Measurements from ENCODE around the gene USP43. TPM values are rescaled to one million over a fixed set of nuclear protein-coding genes. Genes with fewer than 3 reads are reported as not detected.

Gene USP43
- polyA plus RNA-seq, 2 of the 4 experiments (the other 2 are of a cell fraction): 3.4 to 4.0 TPM

DNA sequence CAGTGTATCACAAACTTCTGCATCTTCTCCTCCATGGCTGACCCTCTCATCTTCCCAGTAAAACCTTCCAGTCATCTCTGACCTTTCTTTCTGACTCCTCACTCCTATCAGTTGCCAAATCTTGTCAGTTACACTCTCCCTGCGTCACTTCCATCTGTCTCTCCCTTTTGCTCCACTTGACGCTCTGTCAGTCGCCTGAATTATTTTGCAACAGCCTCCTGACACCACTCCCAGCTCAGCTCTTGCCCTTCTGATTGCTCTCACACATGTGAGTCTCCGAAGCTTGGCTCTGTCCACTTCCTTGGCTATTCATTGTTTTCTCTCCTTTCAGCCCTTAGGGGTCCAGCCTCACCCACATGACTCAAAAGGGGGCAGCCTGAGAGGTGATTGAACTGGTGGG is 118.3 kb downstream of the USP43 start:
- FAIRE-seq (no peak), DNase-seq (ENCODE audit: low read depth in 1 of 2, low spot score in 1 of 2) (peak in 1 of 2 experiments; percentile 58), ATAC-seq (peak; percentile 20 to 63; a peak in 4 of 6 replicates)
- ChIA-PET CTCF (interaction anchor here (0.6 to 6.5 kb wide), 7 partner anchors 9 to 1257 kb away, joined by 3 to 58 read pairs (median 4); no protein-coding TSS in a partner anchor), POLR2A (no interaction called here)
- 39% methylated on average over 4 of the region's 4 CpGs for WGBS (ENCODE audit: missing lambda C conversion rate)
- H3K4me2 ChIP-seq: 0 out of 3 replicates have a peak overlapping the region, but pooled peaks have one; percentile 1
- no peak overlapping the region for H3K4me3 ChIP-seq
- peak overlapping the region in 1 of 2 experiments; percentile 49; a peak in 3 of 6 replicates for H3K27ac ChIP-seq
- TF ChIP-seq FOXS1 (CRISPR knock-in tag; IDR thresholded peaks at IDR 0.05) (no peak), CEBPB (IDR thresholded peaks at IDR 0.05) (peak in 1 of 2 experiments; percentile 25; a peak in 1 of 4 replicates), EP300 (IDR thresholded peaks at IDR 0.05) (no peak), CHD2 (IDR thresholded peaks at IDR 0.05; ENCODE audit: low read length, partially characterized antibody) (no peak), RAD21 (conservative IDR thresholded peaks at IDR 0.05 in 1 of 2, IDR thresholded peaks at IDR 0.05 in 1 of 2) (no peak), GATA3 (IDR thresholded peaks at IDR 0.05; ENCODE audit: borderline replicate concordance) (peak; percentile 19; the same call in 1 of the 2 replicates), KDM1A (IDR thresholded peaks at IDR 0.05; ENCODE audit: low read depth) (no peak), MAFK (IDR thresholded peaks at IDR 0.05; ENCODE audit: partially characterized antibody) (no peak)
- peaks cover 19% of the 10 kb centered on the region; the same call in 2 of the 3 replicates for H3K4me1 ChIP-seq
- H3K9me3 ChIP-seq: no peaks in the 10 kb centered on the region

DNA sequence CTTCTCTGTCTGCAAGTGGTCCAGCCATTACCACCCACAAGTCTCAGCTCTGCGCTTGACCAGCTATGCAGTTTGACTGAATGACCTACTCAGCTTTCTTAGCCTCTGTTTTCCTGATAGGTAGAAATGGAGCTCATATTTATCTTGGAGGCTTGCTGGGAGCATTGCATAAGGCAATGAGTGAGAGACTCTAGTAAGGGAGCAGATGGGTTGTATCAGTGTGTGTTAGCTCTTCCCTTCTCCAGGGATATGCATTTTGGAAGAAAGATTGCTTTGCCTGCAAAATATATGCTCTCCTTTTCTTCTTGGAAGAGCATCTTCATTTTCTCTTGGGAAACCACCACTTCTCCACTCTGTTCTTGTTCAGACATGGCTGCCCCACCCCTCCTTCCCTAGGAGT is 120.0 kb downstream of the USP43 start:
- no peak for FAIRE-seq
- ChIA-PET POLR2A (no interaction called here), CTCF (interaction anchor here (0.6 to 6.5 kb wide), 8 partner anchors 9 to 194 kb away, joined by 3 to 58 read pairs (median 3); no protein-coding TSS in a partner anchor)
- peaks cover 20% of the 10 kb centered on the region; the same call in 2 of the 3 replicates for H3K4me1 ChIP-seq
- 89% methylated on average over 1 of the region's 1 CpG for WGBS (ENCODE audit: missing lambda C conversion rate)
- DNase-seq (ENCODE audit: low read depth in 1 of 2, low spot score in 1 of 2): no peak
- no peak overlapping the region for H3K4me2 ChIP-seq
- H3K9me3 ChIP-seq: no peaks in the 10 kb centered on the region
- no peak overlapping the region; a peak in 1 of 6 replicates for H3K27ac ChIP-seq
- TF ChIP-seq, protein P1, sequence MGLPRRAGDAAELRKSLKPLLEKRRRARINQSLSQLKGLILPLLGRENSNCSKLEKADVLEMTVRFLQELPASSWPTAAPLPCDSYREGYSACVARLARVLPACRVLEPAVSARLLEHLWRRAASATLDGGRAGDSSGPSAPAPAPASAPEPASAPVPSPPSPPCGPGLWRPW (IDR thresholded peaks at IDR 0.05): no peak
- TF ChIP-seq RCOR1 (IDR thresholded peaks at IDR 0.05; ENCODE audit: low read depth, low read length): no peak
- TF ChIP-seq ZFP36 (IDR thresholded peaks at IDR 0.05; ENCODE audit: borderline replicate concordance, partially characterized antibody): no peak
- TF ChIP-seq CEBPB (IDR thresholded peaks at IDR 0.05): no peak
- TF ChIP-seq, protein P2, sequence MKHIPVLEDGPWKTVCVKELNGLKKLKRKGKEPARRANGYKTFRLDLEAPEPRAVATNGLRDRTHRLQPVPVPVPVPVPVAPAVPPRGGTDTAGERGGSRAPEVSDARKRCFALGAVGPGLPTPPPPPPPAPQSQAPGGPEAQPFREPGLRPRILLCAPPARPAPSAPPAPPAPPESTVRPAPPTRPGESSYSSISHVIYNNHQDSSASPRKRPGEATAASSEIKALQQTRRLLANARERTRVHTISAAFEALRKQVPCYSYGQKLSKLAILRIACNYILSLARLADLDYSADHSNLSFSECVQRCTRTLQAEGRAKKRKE (CRISPR knock-in tag; IDR thresholded peaks at IDR 0.05; ENCODE audit: low read depth): no peak
- TF ChIP-seq PHF8 (IDR thresholded peaks at IDR 0.05; ENCODE audit: borderline replicate concordance, low read depth): no peak
- no peak for TF ChIP-seq EHF (CRISPR knock-in tag; IDR thresholded peaks at IDR 0.05)
- TF ChIP-seq, protein P3, sequence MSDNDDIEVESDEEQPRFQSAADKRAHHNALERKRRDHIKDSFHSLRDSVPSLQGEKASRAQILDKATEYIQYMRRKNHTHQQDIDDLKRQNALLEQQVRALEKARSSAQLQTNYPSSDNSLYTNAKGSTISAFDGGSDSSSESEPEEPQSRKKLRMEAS (IDR thresholded peaks at IDR 0.05): no peak
- no peak for TF ChIP-seq EP300 (IDR thresholded peaks at IDR 0.05)
- H3K4me3 ChIP-seq: no peak overlapping the region
- ATAC-seq: no peak

DNA sequence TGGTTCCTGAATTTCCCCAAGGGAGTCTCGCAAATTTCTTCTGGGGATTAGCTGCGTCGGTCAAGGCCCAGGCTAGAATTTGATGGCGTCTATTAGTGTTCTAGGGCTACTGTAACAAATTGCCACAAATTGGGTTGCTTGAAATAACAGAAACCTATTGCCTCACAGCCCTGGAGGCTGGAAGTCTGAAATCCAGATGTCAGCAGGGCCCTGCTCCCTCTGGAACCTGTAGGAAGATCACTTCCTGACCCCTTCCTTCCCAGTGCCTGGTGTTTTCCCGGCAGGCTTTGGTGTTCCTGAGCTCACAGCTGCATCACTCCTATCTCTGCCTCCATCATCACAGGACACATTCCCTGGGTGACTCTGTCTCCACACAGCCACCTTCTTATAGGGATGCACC is 121.7 kb downstream of the USP43 start:
- FAIRE-seq (no peak), DNase-seq (ENCODE audit: low read depth in 1 of 2, low spot score in 1 of 2) (no peak), ATAC-seq (no peak)
- ChIA-PET POLR2A (no interaction called here), CTCF (interaction anchor here (0.9 to 6.5 kb wide), 10 partner anchors 9 to 189 kb away, joined by 3 to 58 read pairs (median 8); partner anchors contain the start of gene DHRS7C)
- no peak for TF ChIP-seq FOSB (CRISPR knock-in tag; IDR thresholded peaks at IDR 0.05)
- no peak for TF ChIP-seq BHLHE40 (IDR thresholded peaks at IDR 0.05; ENCODE audit: low read depth, low read length)
- TF ChIP-seq, protein P4, sequence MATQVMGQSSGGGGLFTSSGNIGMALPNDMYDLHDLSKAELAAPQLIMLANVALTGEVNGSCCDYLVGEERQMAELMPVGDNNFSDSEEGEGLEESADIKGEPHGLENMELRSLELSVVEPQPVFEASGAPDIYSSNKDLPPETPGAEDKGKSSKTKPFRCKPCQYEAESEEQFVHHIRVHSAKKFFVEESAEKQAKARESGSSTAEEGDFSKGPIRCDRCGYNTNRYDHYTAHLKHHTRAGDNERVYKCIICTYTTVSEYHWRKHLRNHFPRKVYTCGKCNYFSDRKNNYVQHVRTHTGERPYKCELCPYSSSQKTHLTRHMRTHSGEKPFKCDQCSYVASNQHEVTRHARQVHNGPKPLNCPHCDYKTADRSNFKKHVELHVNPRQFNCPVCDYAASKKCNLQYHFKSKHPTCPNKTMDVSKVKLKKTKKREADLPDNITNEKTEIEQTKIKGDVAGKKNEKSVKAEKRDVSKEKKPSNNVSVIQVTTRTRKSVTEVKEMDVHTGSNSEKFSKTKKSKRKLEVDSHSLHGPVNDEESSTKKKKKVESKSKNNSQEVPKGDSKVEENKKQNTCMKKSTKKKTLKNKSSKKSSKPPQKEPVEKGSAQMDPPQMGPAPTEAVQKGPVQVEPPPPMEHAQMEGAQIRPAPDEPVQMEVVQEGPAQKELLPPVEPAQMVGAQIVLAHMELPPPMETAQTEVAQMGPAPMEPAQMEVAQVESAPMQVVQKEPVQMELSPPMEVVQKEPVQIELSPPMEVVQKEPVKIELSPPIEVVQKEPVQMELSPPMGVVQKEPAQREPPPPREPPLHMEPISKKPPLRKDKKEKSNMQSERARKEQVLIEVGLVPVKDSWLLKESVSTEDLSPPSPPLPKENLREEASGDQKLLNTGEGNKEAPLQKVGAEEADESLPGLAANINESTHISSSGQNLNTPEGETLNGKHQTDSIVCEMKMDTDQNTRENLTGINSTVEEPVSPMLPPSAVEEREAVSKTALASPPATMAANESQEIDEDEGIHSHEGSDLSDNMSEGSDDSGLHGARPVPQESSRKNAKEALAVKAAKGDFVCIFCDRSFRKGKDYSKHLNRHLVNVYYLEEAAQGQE (IDR thresholded peaks at IDR 0.05): no peak
- TF ChIP-seq ZSCAN20 (CRISPR knock-in tag; IDR thresholded peaks at IDR 0.05): no peak
- TF ChIP-seq KDM1A (IDR thresholded peaks at IDR 0.05; ENCODE audit: low read depth): no peak
- TF ChIP-seq MAFK (IDR thresholded peaks at IDR 0.05; ENCODE audit: partially characterized antibody): no peak
- no peak for TF ChIP-seq HOXB5 (CRISPR knock-in tag; IDR thresholded peaks at IDR 0.05)
- TF ChIP-seq RARB (CRISPR knock-in tag; IDR thresholded peaks at IDR 0.05): no peak
- no peak for TF ChIP-seq HEYL (CRISPR knock-in tag; IDR thresholded peaks at IDR 0.05)
- TF ChIP-seq RCOR1 (IDR thresholded peaks at IDR 0.05; ENCODE audit: low read depth, low read length): no peak
- no peak for TF ChIP-seq FOSL2 (IDR thresholded peaks at IDR 0.05)
- TF ChIP-seq FOSL2 (CRISPR knock-in tag; IDR thresholded peaks at IDR 0.05): no peak
- no peak for TF ChIP-seq NPAS2 (CRISPR knock-in tag; IDR thresholded peaks at IDR 0.05; ENCODE audit: borderline replicate concordance)
- no peak for TF ChIP-seq GATA3 (IDR thresholded peaks at IDR 0.05; ENCODE audit: borderline replicate concordance)
- no peak for TF ChIP-seq JUNB (IDR thresholded peaks at IDR 0.05)
- Histone ChIP-seq H3K4me3 (no peak overlapping the region), H3K27ac (peak overlapping the region in 1 of 2 experiments; percentile 72; a peak in 3 of 6 replicates), H3K4me1 (peaks cover 15% of the 10 kb centered on the region; the same call in 2 of the 3 replicates), H3K4me2 (no peak overlapping the region), H3K9me3 (no peaks in the 10 kb centered on the region)
- WGBS (ENCODE audit: missing lambda C conversion rate): 97% methylated on average over 5 of the region's 5 CpGs

Measured in A549 (cell line).